GM18858 (cell line): Measurements from ENCODE around the gene NAP1L4.

ENCODE experiments used
- ATAC-seq: cut with Tn5 transposase; IDR thresholded peaks from one replicate; pipeline ENCODE4 v1.9.1; 2021; ENCODE audit not compliant: unreplicated experiment

The NAP1L4 gene

DNA sequence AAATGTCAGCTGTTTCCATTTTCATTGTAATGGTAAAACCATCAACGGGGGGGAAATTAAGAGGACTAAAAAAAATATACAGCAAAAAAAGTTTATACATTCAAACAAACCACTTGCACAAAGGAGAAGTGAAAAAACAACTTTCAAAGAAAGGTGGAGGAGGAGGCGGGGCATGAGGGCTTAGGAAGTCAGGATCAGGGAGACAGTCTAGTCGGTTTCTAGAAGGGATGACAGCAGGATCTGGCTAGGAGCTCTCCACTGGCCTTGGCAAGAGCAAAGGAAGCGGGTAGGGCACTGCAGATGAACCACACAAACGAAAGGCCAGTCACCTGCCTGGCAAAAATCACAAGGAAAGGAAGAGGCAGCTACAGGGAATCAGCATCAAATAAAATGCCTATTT, 31.0 kb downstream of the NAP1L4 start:
- no peak for ATAC-seq

DNA sequence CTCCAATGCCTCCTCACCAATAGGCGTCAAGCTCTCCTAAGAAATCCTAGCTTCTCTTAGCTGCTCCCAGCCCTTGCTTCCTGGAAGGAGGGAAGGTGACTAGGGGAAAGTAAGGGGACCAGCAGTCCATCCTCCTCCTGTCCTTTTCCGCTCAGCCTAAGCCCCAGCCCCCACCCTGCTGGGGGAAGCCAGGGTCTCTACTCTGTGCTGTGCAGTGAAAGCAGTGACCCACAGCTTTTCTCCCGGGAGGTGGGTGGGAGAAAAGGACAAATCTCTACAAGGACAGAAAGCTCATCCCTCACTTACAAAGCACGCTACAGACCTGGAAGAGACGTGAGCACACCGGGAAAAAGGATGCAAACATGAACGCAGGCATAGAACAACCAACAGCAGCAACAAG, 32.0 kb downstream of the NAP1L4 start:
- ATAC-seq: no peak

DNA sequence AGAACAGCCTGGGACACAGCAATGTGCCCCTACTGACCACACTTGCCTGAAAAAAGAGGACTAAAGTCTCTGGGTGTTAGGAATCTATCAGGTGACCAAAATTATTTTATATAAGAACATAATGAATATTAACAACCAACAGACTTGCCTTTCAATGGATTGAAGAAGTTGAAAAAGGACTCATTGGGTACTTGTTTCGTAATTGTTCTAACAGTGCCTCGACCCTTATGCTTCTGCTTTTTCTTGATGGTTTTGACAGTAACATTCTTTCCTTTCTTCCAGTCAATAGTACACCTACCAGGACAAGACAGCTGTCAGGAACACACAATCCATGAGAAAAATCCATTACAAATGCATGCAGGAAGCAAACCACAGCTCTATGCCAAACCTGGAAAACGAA, 33.9 kb downstream of the NAP1L4 start:
- ATAC-seq: no peak

DNA sequence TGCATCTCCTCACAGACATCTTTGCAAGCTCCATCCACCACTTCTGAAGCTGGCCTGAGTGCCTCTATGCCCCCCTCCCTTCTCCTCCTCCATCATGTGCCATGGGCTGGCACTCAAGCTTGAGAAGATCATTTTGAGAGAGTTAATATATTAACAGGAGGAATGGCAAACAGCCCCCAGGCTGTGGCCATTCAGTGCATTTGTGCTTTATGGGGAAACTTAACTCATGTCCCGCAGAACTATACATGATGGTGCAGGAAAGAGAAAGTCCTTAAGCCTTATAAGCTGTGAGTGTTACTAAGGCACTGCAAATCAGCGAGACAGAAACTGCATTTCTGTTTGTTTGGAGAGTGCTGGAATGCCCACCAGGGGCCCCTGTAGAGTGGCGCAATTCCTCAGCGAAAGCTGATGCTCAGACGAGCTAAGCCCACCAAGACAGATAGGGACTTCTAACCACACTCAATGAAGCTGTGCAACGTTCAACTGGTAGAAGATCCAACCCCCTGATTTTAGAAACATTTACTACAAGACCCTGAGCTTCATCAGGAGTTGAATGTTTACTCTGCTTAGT, 36.1 kb downstream of the NAP1L4 start:
- no peak for ATAC-seq

DNA sequence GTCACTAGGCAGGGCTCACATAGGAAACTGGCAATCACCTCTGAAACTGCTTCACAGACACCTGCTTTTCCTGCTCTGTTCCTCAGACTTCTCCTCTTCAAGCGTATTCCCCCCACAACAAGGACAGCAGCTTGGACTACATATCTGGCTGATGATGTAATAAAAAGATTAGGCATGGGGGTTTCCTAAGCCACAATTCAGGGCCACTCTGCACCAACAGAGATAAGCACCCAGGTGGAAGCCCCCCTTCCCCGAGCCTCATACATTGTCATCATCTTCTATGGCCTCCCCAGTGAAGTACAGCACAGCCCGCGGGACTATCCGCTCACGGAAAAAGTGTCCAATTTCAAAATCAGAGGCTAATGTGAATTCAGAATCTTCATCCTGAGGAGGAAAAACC, 37.9 kb downstream of the NAP1L4 start:
- no peak for ATAC-seq

DNA sequence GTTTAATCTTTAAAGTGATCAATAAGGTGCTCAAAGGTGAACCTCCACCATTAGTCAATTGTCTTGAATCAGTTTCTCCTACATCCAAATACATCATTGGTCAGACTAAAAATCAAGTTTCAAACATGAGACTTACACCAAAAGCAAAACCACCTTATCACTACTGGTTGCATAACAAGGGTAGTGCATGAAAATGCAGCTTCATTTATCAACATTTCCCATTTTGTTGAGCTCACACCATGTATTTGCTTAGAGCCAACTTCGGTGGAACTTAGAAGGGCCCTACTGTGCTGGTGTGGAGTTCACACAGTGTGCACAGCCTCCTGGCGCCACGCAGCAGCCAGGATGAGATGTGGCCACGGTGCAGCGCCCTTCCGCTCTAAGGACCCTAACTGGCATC, 39.8 kb downstream of the NAP1L4 start:
- no peak for ATAC-seq

DNA sequence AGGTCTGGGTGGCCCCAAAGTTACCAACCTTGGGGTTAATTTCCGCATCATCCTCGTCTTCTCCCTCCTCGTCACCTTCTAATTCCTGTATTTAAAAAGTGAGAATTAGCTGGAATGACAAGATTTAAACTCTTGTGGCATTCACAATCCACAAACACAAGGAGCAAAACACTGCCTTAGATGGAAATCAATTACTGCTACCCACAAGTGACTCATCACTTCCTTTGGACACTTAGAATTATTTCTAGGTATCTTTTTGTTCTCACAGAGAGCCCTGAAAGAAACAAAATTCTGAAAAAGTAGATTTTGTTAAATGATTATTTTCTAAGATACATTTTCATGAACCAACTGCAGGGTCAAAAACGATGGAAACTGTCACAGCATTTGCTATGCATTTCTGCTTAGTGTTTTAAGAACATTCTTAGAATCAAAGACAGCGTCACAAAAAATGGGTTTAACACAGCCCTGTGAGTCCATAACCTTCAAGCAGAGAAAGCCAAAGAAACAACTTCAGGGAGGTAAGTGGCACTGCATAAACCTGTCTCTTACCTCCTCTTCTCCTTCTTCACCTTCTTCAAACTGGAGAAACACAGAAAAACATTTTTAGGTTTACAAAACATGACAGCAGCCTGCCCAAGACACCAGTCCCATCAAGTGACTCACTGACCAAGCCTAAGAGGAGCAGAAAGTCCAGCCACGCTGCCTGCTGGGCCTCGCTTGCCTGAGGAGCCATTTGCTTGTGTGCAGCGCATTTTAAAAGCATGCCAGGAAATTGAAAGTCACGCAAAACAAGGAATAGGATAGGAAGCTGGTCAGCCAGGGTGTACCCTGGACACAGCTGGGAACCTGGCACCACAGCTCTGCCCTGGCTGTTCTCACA, 40.7 kb downstream of the NAP1L4 start:
- ATAC-seq: no peak

DNA sequence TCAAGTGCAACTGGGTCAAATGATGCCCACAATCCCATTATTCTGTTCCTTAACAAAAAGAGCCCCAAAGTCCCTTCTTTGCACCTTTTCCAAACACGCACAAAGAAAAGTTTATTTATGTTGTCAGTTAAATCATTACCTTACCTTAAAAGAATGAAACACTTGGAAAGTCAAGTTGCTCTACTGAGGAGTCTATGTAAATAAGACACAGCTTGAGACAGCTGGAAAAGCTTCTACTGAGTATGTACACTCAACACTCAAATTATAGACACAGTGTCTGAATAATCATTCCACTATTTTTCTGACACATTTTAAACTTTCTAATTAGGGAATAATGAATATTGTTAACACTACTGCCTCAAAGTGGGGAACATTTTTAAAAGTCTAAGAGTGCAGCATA, 41.3 kb downstream of the NAP1L4 start:
- ATAC-seq: no peak

DNA sequence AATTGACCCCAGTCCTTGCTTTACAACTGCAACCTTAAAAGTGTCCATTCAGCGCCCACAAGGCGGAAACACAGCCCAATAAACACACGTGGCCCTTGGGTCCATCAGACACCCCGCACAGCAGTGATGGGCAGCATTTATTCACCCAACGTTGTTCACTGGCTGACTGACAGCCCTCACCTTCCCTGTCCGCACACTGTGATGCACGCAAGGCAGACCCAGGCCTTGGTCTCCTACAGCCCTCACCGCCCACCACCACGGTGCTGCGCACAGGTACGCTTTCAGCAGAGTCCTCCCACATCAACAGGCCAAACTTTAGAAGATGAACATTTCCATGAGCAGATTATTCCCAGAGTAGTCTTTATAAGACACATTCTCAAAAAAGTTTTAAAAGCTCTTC, 42.2 kb downstream of the NAP1L4 start:
- no peak for ATAC-seq

DNA sequence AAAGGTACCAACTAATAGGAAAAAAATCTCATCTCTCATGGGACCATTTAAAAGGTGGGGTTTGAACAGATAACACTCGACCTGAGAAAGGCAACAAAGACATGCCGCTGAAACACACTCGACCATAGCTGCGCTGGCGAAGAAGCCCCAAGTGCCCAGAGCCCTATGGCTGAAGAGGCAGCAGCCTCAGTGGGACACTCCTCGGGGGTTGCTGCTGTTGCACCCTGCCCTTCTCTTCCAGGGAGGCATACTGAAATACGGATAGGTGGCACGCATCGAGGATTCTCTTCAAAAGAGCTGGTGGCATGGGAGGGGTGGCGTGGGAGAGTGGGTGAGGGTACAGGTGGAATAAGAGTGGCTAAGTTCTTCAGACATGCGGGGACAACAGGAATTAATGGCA, 44.4 kb downstream of the NAP1L4 start:
- no peak for ATAC-seq

DNA sequence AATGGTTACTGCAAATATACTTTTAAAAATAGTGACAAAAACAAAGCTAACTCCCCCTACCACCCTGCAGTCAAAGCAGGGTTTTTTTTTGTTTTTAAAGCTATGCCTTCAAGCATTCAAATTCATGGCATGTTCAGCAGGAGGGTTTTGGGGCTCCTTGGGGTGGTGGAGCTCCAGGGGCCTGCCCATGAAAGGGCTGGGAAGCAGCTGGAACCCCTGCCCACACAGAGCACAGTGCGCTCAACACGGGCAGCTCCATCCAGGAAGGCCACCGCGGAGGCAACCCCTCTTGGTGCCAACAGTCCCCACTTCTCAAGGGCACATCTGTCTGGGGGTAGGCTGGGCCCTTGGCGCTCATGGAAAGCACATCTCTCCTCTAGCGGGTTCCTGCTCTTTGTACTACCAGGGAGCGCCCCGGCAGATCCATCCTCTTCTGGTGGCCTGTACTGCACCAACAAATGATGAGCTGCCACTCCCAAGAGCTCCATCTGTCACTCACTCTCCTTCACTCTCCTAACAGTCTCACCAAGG, 46.3 kb downstream of the NAP1L4 start:
- ATAC-seq: no peak

DNA sequence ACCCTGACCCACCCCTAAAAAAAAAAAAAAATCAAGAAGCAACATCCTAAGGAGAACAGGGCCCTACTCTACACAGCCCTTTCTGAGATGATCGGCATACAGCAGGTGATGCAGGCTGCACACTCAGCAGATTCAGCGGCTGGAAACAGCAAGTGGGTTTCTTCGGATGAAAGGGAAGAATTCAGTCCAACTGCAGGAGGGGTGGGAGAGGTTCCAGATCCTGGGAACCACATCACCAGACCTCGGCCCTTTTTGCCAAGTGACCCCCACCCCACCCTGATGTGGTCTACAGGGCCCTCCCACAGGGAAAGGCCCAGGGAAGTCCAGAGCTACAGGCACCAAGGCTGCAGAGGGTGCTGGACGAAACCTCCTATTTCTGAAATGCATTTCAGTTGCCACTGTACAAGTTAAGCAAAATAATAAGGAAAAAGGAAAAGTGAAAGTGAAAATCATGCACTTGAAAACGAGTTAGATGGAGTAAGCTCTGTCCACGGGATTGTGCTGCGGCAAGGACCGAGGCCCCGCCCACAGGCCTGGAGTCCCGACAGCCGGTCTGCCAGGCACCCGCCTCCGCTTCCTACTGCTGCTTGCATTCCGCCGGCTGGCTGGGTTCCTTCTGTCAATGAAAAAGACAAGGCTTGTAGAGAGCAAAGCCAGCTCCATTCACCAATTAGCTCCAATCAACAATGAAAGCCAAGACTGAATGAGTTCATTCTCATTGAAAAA, 46.9 kb downstream of the NAP1L4 start:
- no peak for ATAC-seq

DNA sequence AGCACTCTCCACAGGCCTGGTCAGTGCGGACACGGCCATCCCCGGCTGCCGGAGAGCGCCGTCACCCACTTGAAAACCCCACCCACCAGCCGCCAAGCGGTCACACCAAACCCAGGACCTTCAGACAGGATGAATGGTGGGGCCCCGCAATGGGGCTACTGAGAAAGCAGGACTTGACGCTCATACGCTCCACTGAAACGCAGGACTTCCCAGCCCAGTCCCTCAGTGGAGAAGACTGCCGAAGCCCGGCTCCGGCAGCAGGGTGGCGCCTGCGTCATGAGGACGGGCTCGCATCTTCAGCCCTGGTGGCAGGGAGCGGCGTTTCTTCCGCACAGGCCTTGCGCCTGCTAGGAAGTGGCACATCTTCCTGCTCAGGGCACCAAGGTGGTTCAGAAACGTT, 47.6 kb downstream of the NAP1L4 start:
- ATAC-seq: no peak

DNA sequence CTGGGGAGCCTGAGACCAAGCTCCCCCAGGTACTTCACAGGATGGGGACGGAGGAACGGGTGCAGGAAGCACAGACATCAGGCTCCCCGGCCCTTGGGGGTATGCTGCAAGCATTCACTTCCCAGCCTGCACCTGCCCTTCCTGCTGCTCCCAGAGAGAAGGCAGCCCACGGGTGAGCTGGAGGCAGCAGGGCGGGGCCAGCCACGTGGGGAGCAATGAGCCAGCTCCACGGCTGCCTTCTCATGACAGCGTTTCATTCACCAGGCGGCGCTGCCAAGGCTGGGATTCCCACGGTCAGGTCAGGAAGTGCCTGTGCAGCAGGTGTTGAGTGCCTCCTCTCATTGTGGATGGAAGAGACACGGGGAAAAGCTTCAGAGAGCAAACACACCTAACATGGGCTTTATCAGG, 48.4 kb downstream of the NAP1L4 start:
- ATAC-seq: no peak

DNA sequence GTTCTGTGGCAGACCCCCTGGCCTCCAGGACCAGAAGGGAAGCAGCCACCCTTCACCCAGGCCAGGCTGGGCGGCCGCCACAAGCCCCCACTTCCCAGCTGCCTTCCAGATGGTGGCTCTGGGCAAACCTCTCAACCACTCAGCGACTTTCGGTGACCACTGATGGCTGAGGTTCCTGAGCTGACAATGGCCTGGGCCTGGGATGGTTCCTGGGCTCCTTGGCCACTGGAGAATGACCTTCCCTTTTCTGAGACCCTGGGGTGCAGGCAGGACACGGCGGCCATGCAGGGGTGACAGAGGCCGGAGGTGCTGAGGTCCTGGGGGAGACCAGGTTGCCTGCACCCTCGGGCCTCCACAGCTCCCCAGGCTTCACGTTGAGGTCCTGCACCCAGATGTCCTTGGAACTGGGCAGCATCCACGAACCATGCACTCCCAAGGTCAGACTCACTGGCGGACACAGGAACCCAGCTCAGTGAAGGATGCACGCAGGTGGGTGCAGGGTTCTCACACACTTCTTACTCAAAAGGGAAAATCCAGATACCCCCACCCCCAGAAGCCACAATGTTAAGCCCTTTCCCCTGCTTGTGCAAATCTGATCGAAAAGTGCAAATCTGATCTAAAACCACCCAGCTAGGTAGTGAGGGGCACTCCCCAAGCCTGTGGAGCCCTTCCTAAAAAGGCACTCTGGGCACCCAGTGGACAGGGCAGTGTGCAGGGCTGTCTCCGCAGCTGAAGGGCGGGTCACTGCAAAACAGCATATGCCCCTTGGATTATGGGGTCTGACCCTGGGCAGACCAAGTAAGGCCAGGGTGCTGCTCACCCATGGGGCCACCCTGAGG, 49.0 kb downstream of the NAP1L4 start:
- ATAC-seq: no peak

DNA sequence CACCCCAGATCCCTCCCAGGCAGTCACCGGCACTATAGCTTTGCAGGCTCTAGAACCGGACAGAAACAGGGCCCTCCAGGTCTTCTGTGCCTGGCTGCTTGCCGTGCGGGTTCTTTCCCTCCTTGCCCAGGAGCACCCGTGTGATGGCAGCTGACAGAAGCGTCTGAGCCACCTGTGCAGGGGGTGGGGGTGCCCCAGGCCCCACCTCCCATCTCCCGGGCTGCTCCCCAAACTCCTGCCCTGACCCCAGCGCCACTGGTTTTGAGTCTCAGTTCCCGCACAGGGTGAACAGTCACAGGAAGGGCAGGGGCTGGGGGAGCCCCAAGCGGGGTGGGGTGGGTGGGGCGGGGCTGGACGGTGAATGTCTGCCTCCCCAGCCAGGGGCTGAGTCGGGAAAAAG, 49.7 kb downstream of the NAP1L4 start:
- no peak for ATAC-seq

DNA sequence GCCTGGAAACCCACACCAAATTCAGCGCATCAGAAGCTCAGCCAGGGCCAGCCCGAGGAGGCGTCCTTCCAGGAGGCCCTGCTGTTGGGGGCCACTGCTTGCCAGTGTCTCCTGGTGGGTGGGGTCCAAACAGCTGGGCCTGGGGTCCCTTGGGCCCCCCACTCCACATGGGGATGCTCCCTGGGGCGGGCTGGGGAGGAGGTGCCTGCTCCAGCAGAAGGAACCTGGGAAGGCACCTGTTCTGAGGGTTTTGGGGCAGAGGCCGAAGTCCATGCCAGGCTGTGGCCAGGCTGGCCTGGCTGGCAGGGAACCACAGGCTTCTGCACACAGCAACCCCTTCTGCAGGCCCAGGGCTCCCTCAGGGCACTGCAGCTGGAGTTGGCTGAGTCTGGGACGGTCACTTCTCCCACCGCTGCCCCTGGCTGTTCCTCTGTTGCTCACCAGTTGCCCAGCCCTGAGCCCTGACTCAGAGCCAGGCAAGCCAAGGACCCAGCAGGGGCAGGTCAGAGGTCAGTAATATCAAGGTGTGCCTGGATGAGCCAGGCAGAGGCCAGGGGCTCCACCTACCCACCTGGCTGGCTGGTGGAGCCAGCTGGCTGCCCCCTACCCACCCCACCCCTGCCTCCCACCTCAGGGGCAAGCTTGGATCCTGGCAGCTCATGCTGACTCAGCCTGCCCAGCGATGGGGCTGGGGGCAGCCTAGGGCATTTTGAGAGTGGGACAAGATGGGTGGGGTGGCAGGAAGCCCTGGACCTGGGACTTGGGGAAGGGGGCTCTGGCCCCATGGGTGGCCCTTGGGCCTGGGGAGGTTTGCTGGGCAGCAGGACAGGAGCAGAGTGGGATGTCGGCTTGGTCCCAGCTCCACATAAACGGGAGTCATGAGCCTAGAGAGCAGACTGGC, 51.0 kb downstream of the NAP1L4 start:
- no peak for ATAC-seq

DNA sequence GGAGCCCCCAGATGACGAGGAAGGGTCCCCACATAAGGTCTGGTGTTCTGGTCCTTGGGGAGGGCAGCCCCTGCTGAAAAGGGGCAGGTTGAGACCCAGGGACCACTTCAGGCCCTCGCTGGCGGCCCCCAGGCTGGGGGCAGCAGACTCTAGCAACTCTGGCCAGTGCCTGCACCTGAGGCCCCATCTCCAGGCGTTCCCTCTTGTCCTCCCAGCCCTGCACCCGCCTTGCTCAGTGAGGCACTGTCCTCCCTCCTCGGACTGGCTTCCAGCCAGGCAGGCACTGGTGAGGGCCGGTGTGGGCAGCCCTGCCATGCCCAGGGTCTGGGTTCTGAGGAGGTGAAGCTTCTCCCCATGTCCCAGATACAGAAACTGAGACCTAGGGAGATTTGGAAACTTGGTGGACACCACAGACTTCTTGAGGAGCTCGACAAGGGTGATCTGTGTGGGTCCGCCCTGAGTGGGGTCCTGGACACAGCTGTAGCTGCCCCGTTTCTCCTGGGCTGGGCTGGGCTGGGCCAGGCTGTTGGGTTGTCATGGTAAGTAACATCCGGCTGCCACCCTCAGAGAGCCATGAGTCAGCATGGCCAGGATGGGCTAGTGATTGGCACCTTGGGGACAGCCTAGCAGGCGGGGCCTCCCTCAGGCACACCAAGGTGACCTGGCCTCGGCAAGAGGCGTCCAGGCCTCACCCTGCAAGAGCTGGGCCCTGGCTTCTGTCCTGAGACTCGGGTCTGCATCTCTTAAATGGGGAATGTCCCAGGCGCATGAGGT, 51.8 kb downstream of the NAP1L4 start:
- no peak for ATAC-seq
